ENCODE results near the gene PIR.

The PIR gene

GRCh38 chrX:15418041-15418706 is 75.0 kb downstream of the PIR start:
- DNase-seq (ENCODE audit: low read depth), result peak; percentile 86
- TF ChIP-seq CTCF (conservative IDR thresholded peaks at IDR 0.05; ENCODE audit: control insufficient read depth, insufficient read depth, low read depth, low read length), result no peak
- H3K4me3 ChIP-seq (ENCODE audit: control insufficient read depth, low read depth, low read length), result no peak overlapping the region

GRCh38 chrX:15416133-15416993 is 76.8 kb downstream of the PIR start:
- H3K4me3 ChIP-seq (ENCODE audit: control insufficient read depth, low read depth, low read length), result no peak overlapping the region
- TF ChIP-seq CTCF (conservative IDR thresholded peaks at IDR 0.05; ENCODE audit: control insufficient read depth, insufficient read depth, low read depth, low read length), result no peak
- DNase-seq (ENCODE audit: low read depth), result peak; percentile 68

GRCh38 chrX:15413101-15413500 is 80.0 kb downstream of the PIR start:
- DNase-seq (ENCODE audit: low read depth), result no peak
- TF ChIP-seq CTCF (conservative IDR thresholded peaks at IDR 0.05; ENCODE audit: control insufficient read depth, insufficient read depth, low read depth, low read length), result no peak
- H3K4me3 ChIP-seq (ENCODE audit: control insufficient read depth, low read depth, low read length), result no peak overlapping the region

DNA sequence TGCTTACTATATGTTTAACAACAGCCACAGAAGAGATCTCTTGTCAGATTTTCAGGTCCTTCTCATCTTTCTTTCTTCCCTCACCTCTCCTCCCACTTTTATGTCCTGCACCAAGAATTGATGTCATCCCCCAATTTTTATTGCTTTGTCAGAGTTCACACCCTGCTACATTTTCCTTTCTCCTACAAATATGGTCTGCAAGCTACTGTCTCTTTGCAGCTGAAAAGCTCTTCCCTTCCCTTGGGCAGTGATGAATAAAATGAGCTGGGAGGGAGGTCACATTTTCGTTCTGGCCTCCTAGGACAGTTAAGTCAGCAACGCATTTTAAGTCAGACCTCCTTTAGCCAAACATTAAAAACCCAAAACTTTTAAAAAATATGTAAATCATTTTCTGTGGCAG is 82.2 kb downstream of the PIR start:
- no peak overlapping the region for H3K4me3 ChIP-seq (ENCODE audit: control insufficient read depth, low read depth, low read length)
- DNase-seq (ENCODE audit: low read depth), result no peak
- no peak for TF ChIP-seq CTCF (conservative IDR thresholded peaks at IDR 0.05; ENCODE audit: control insufficient read depth, insufficient read depth, low read depth, low read length)

GRCh38 chrX:15410430-15410829 is 82.7 kb downstream of the PIR start:
- no peak for DNase-seq (ENCODE audit: low read depth)
- TF ChIP-seq CTCF (conservative IDR thresholded peaks at IDR 0.05; ENCODE audit: control insufficient read depth, insufficient read depth, low read depth, low read length), result no peak
- no peak overlapping the region for H3K4me3 ChIP-seq (ENCODE audit: control insufficient read depth, low read depth, low read length)

DNA sequence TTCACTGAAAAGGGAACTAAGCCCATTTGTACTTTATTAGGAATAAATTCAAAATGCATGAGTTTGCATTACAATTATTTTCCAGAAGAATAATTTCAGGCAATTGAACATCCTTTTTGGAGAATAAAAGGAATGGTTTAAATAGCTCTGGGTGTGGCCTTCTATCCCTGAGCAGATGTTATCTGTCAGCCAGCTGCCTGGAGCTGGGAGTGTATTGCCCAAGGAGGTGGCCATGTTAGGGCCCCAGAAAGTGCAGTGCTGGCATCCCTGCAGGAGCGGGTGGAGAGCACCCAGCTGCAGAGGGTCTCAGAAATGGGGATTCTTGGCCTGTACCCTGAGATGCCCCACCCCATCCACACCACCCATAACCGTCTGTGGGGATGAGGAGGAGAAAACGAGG is 87.3 kb downstream of the PIR start:
- no peak for TF ChIP-seq CTCF (conservative IDR thresholded peaks at IDR 0.05; ENCODE audit: control insufficient read depth, insufficient read depth, low read depth, low read length)

More for the DNA sequence above, 87.3 kb downstream of the PIR start:
- H3K4me3 ChIP-seq (ENCODE audit: control insufficient read depth, low read depth, low read length), result no peak overlapping the region
- DNase-seq (ENCODE audit: low read depth), result no peak
